Activated naive CD4-positive, alpha-beta T cell treated with anti-CD3 and anti-CD28 coated beads, Interleukin-2, amount 50 U/mL, for 24 hours (primary cell): ENCODE results near the gene PLA2R1.
"Not testable (repeated sequence)": the region's sequence is repeated elsewhere in the genome, so short reads cannot be mapped to it uniquely, and the experiment has no call there.

Source experiments
- H3K27ac Mint-ChIP-seq: one replicate; pipeline ENCODE4 v1.8.0; 2021; ENCODE audit warnings: mild to moderate bottlenecking, mixed read lengths
- H3K27me3 Mint-ChIP-seq: one replicate; pipeline ENCODE4 v1.8.0; 2021; ENCODE audit warnings: mixed read lengths
- H3K36me3 Mint-ChIP-seq: one replicate; pipeline ENCODE4 v1.8.0; 2021; ENCODE audit warnings: mixed read lengths
- H3K4me1 Mint-ChIP-seq: one replicate; pipeline ENCODE4 v1.8.0; 2021; ENCODE audit warnings: mixed read lengths
- H3K4me3 Mint-ChIP-seq: one replicate; pipeline ENCODE4 v1.8.0; 2021; ENCODE audit warnings: mild to moderate bottlenecking, mixed read lengths
- H3K9me3 Mint-ChIP-seq: one replicate; pipeline ENCODE4 v1.8.0; 2021; ENCODE audit warnings: mixed read lengths

PLA2R1 gene

GRCh38 chr2:159985656-159986055 lies 76.8 kb downstream of the PLA2R1 start:
- Mint-ChIP-seq H3K36me3 (no peaks in the 10 kb centered on the region), H3K27me3 (peaks cover 12% of the 10 kb centered on the region), H3K4me1 (no peaks in the 10 kb centered on the region), H3K4me3 (no peak overlapping the region), H3K27ac (no peak overlapping the region), H3K9me3 (no peaks in the 10 kb centered on the region)

GRCh38 chr2:159984034-159984433 lies 78.4 kb downstream of the PLA2R1 start:
- no peaks in the 10 kb centered on the region for H3K9me3 Mint-ChIP-seq
- no peak overlapping the region for H3K27ac Mint-ChIP-seq
- H3K36me3 Mint-ChIP-seq = no peaks in the 10 kb centered on the region
- no peak overlapping the region for H3K4me3 Mint-ChIP-seq
- no peaks in the 10 kb centered on the region for H3K4me1 Mint-ChIP-seq
- peaks cover 10% of the 10 kb centered on the region for H3K27me3 Mint-ChIP-seq

- peaks cover 8% of the 10 kb centered on the region for H3K27me3 Mint-ChIP-seq
- H3K36me3 Mint-ChIP-seq = no peaks in the 10 kb centered on the region
- H3K4me1 Mint-ChIP-seq = no peaks in the 10 kb centered on the region
- H3K9me3 Mint-ChIP-seq = no peaks in the 10 kb centered on the region
- no peak overlapping the region for H3K4me3 Mint-ChIP-seq
- H3K27ac Mint-ChIP-seq = no peak overlapping the region
These were observed 79.3 kb downstream of the PLA2R1 start for GRCh38 chr2:159982842-159983785.

GRCh38 chr2:159982270-159982669 lies 80.1 kb downstream of the PLA2R1 start:
- H3K4me1 Mint-ChIP-seq = no peaks in the 10 kb centered on the region
- H3K36me3 Mint-ChIP-seq = no peaks in the 10 kb centered on the region
- H3K27me3 Mint-ChIP-seq = peaks cover 5% of the 10 kb centered on the region
- no peak overlapping the region for H3K4me3 Mint-ChIP-seq
- H3K9me3 Mint-ChIP-seq = no peaks in the 10 kb centered on the region
- no peak overlapping the region for H3K27ac Mint-ChIP-seq

GRCh38 chr2:159976527-159977160 lies 85.8 kb downstream of the PLA2R1 start:
- Mint-ChIP-seq H3K9me3 (no peaks in the 10 kb centered on the region), H3K36me3 (no peaks in the 10 kb centered on the region), H3K27me3 (peaks cover 7% of the 10 kb centered on the region), H3K27ac (no peak overlapping the region), H3K4me1 (no peaks in the 10 kb centered on the region), H3K4me3 (no peak overlapping the region)

GRCh38 chr2:159973325-159973724 lies 89.1 kb downstream of the PLA2R1 start:
- H3K27me3 Mint-ChIP-seq = peaks cover 5% of the 10 kb centered on the region
- no peaks in the 10 kb centered on the region for H3K36me3 Mint-ChIP-seq
- no peak overlapping the region for H3K4me3 Mint-ChIP-seq
- H3K9me3 Mint-ChIP-seq = no peaks in the 10 kb centered on the region
- no peaks in the 10 kb centered on the region for H3K4me1 Mint-ChIP-seq
- no peak overlapping the region for H3K27ac Mint-ChIP-seq

- H3K4me3 Mint-ChIP-seq = no peak overlapping the region
- H3K4me1 Mint-ChIP-seq = no peaks in the 10 kb centered on the region
- H3K27me3 Mint-ChIP-seq = no peaks in the 10 kb centered on the region
- H3K27ac Mint-ChIP-seq = no peak overlapping the region
- no peaks in the 10 kb centered on the region for H3K36me3 Mint-ChIP-seq
- no peaks in the 10 kb centered on the region for H3K9me3 Mint-ChIP-seq
These were observed 90.9 kb downstream of the PLA2R1 start for GRCh38 chr2:159971365-159972152.

GRCh38 chr2:159970548-159970947 lies 91.9 kb downstream of the PLA2R1 start:
- H3K27ac Mint-ChIP-seq, H3K9me3 Mint-ChIP-seq, H3K27me3 Mint-ChIP-seq, H3K4me3 Mint-ChIP-seq, H3K4me1 Mint-ChIP-seq, H3K36me3 Mint-ChIP-seq: not testable (repeated sequence)

GRCh38 chr2:159968279-159968900 lies 94.0 kb downstream of the PLA2R1 start:
- Mint-ChIP-seq H3K36me3 (no peaks in the 10 kb centered on the region), H3K27me3 (no peaks in the 10 kb centered on the region), H3K27ac (no peak overlapping the region), H3K9me3 (no peaks in the 10 kb centered on the region), H3K4me1 (no peaks in the 10 kb centered on the region), H3K4me3 (no peak overlapping the region)

- Mint-ChIP-seq H3K36me3 (no peaks in the 10 kb centered on the region), H3K27me3 (peaks cover 3% of the 10 kb centered on the region), H3K9me3 (no peaks in the 10 kb centered on the region)
These were observed 98.7 kb downstream of the PLA2R1 start for GRCh38 chr2:159963700-159964099.

GRCh38 chr2:159962513-159962912 lies 99.9 kb downstream of the PLA2R1 start:
- not testable (repeated sequence) for H3K27me3 Mint-ChIP-seq

More at GRCh38 chr2:159963700-159964099, 98.7 kb downstream of the PLA2R1 start:
- Mint-ChIP-seq H3K27ac (no peak overlapping the region), H3K4me3 (no peak overlapping the region), H3K4me1 (peaks cover 9% of the 10 kb centered on the region)

GRCh38 chr2:159961451-159961850 lies 101.0 kb downstream of the PLA2R1 start:
- H3K4me3 Mint-ChIP-seq = no peak overlapping the region

More at GRCh38 chr2:159962513-159962912, 99.9 kb downstream of the PLA2R1 start:
- H3K9me3 Mint-ChIP-seq, H3K36me3 Mint-ChIP-seq, H3K27ac Mint-ChIP-seq, H3K4me3 Mint-ChIP-seq, H3K4me1 Mint-ChIP-seq: not testable (repeated sequence)

GRCh38 chr2:159961037-159961436 lies 101.4 kb downstream of the PLA2R1 start:
- H3K27me3 Mint-ChIP-seq = peaks cover 3% of the 10 kb centered on the region
- no peak overlapping the region for H3K4me3 Mint-ChIP-seq
- H3K9me3 Mint-ChIP-seq = no peaks in the 10 kb centered on the region
- no peaks in the 10 kb centered on the region for H3K36me3 Mint-ChIP-seq
- H3K4me1 Mint-ChIP-seq = peaks cover 9% of the 10 kb centered on the region
- H3K27ac Mint-ChIP-seq = no peak overlapping the region

More at GRCh38 chr2:159961451-159961850, 101.0 kb downstream of the PLA2R1 start:
- Mint-ChIP-seq H3K27ac (no peak overlapping the region), H3K4me1 (peaks cover 9% of the 10 kb centered on the region), H3K36me3 (no peaks in the 10 kb centered on the region), H3K9me3 (no peaks in the 10 kb centered on the region), H3K27me3 (peaks cover 3% of the 10 kb centered on the region)

- no peak overlapping the region for H3K27ac Mint-ChIP-seq
- peaks cover 9% of the 10 kb centered on the region for H3K4me1 Mint-ChIP-seq
- no peaks in the 10 kb centered on the region for H3K36me3 Mint-ChIP-seq
- H3K27me3 Mint-ChIP-seq = peaks cover 3% of the 10 kb centered on the region
- H3K4me3 Mint-ChIP-seq = peak overlapping the region; percentile 15
- H3K9me3 Mint-ChIP-seq = no peaks in the 10 kb centered on the region
These were observed 102.0 kb downstream of the PLA2R1 start for GRCh38 chr2:159960414-159960813.

- Mint-ChIP-seq H3K27ac (no peak overlapping the region), H3K4me1 (peaks cover 9% of the 10 kb centered on the region), H3K9me3 (no peaks in the 10 kb centered on the region), H3K4me3 (no peak overlapping the region), H3K27me3 (peaks cover 4% of the 10 kb centered on the region), H3K36me3 (no peaks in the 10 kb centered on the region)
These were observed 103.3 kb downstream of the PLA2R1 start for GRCh38 chr2:159959136-159959535.
